Fibroblast of lung (primary cell): ENCODE results near the gene PLEKHN1. TPM values are rescaled to one million over a fixed set of nuclear protein-coding genes. Genes with fewer than 3 reads are reported as not detected.
"Not testable (repeated sequence)": the region's sequence is repeated elsewhere in the genome, so short reads cannot be mapped to it uniquely, and the experiment has no call there.

Experiments
- DNase-seq, 2 donors: peaks; one replicate each; pipeline versions ENCODE4 v3.0.0 to v3.0.0-alpha.2; 2010; ENCODE audit warnings: low read depth in 2 of 2
- H2AFZ ChIP-seq: 2 replicates; pipeline ENCODE4 v1.5.1; 2012; ENCODE audit warnings: low read length, control low read depth, inconsistent platforms
- H3K27ac ChIP-seq: 2 replicates; pipeline ENCODE4 v1.5.1; 2011; ENCODE audit warnings: low read length, control low read depth; ENCODE audit not compliant: insufficient read depth
- H3K27me3 ChIP-seq: 2 replicates; pipeline ENCODE4 v1.5.1; 2011; ENCODE audit warnings: mild to moderate bottlenecking, low read length; ENCODE audit not compliant: control insufficient read depth, insufficient read depth
- H3K36me3 ChIP-seq: 2 replicates; pipeline ENCODE4 v1.5.1; 2011; ENCODE audit warnings: low read length; ENCODE audit not compliant: control insufficient read depth, insufficient read depth
- H3K4me1 ChIP-seq: 2 replicates; pipeline ENCODE4 v1.5.1; 2011; ENCODE audit warnings: low read length; ENCODE audit not compliant: control insufficient read depth, insufficient read depth; ENCODE audit errors: extremely low read depth
- H3K4me2 ChIP-seq: 2 replicates; pipeline ENCODE4 v1.5.1; 2011; ENCODE audit warnings: low read length, control low read depth; ENCODE audit not compliant: insufficient read depth; ENCODE audit errors: extremely low read depth
- H3K4me3 ChIP-seq, 4 experiments: fragments of 200-600 bp in 1 of 4; sonication (generic) in 1 of 4; replicated peaks in 1 of 4; 2 replicates each; pipeline ENCODE4 v1.5.1; 2011 to 2016; ENCODE audit warnings: low read length in 4 of 4, low read depth in 3 of 4, mild to moderate bottlenecking in 3 of 4, control low read depth in 2 of 4, inconsistent platforms in 1 of 4, mixed read lengths in 1 of 4; ENCODE audit not compliant: insufficient read depth in 1 of 4; ENCODE audit errors: control extremely low read depth in 1 of 4
- H3K79me2 ChIP-seq: 2 replicates; pipeline ENCODE4 v1.5.1; 2012; ENCODE audit warnings: mild to moderate bottlenecking, low read length, inconsistent platforms; ENCODE audit not compliant: control insufficient read depth, insufficient read depth
- H3K9ac ChIP-seq: 2 replicates; pipeline ENCODE4 v1.5.1; 2011; ENCODE audit warnings: mild to moderate bottlenecking, low read length, control low read depth; ENCODE audit not compliant: insufficient read depth
- H3K9me3 ChIP-seq: 2 replicates; pipeline ENCODE4 v1.5.1; 2012; ENCODE audit warnings: low read depth, low read length; ENCODE audit not compliant: control insufficient read depth, insufficient read depth
- H4K20me1 ChIP-seq: 2 replicates; pipeline ENCODE4 v1.5.1; 2011; ENCODE audit warnings: low read length; ENCODE audit not compliant: control insufficient read depth, insufficient read depth; ENCODE audit errors: extremely low read depth
- EZH2 ChIP-seq: IDR thresholded peaks from 2 replicates; pipeline ENCODE4 v1.5.1; 2012; ENCODE audit warnings: low read length, control low read depth, mild to moderate bottlenecking; ENCODE audit errors: missing control alignments
- polyA plus RNA-seq, 2 donors: library from polyadenylated mRNA; depleted of rRNA in 1 of 2; stranded (reverse) in 1 of 2; unstranded in 1 of 2; fragments of >200 nt; gene quantifications; 2 replicates each; pipeline ENCODE4 v1.2.1, GENCODE V29; 2011 to 2012; ENCODE audit warnings: missing spikeins in 1 of 2
- total RNA-seq: library from RNA; depleted of rRNA; stranded (reverse); fragments of >200 nt; gene quantifications from 2 replicates; pipeline ENCODE4 v1.2.1, GENCODE V29; 2014
- TF ChIP-seq, protein P1 (sequence below), 2 donors: IDR thresholded peaks in 1 of 2; conservative IDR thresholded peaks in 1 of 2; 1 replicate in 1 of 2; 2 replicates in 1 of 2; pipeline ENCODE4 v1.5.1; 2011 to 2012; ENCODE audit warnings: low read length in 2 of 2, control low read depth in 1 of 2, inconsistent platforms in 1 of 2, low read depth in 1 of 2, mild to moderate bottlenecking in 1 of 2

The PLEKHN1 gene
- total and polyA plus RNA-seq, 2 donors (not counting 1 experiment from before 2014, with no cell fraction given) = 0.17 to 0.41 TPM

GRCh38 chr1:1004780-1005697 lies 38.8 kb downstream of the PLEKHN1 start:
- Histone ChIP-seq H3K4me1 (peaks cover 2% of the 10 kb centered on the region), H3K9ac (no peak overlapping the region), H4K20me1 (no peaks in the 10 kb centered on the region), H3K27me3 (no peaks in the 10 kb centered on the region), H2AFZ (no peak overlapping the region), H3K4me3 (no peak overlapping the region), H3K27ac (no peak overlapping the region), H3K4me2 (no peak overlapping the region), H3K9me3 (no peaks in the 10 kb centered on the region), H3K36me3 (no peaks in the 10 kb centered on the region), H3K79me2 (no peaks in the 10 kb centered on the region)
- no peak for TF ChIP-seq EZH2
- TF ChIP-seq, protein P1, sequence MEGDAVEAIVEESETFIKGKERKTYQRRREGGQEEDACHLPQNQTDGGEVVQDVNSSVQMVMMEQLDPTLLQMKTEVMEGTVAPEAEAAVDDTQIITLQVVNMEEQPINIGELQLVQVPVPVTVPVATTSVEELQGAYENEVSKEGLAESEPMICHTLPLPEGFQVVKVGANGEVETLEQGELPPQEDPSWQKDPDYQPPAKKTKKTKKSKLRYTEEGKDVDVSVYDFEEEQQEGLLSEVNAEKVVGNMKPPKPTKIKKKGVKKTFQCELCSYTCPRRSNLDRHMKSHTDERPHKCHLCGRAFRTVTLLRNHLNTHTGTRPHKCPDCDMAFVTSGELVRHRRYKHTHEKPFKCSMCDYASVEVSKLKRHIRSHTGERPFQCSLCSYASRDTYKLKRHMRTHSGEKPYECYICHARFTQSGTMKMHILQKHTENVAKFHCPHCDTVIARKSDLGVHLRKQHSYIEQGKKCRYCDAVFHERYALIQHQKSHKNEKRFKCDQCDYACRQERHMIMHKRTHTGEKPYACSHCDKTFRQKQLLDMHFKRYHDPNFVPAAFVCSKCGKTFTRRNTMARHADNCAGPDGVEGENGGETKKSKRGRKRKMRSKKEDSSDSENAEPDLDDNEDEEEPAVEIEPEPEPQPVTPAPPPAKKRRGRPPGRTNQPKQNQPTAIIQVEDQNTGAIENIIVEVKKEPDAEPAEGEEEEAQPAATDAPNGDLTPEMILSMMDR (conservative IDR thresholded peaks at IDR 0.05 in 1 of 2, IDR thresholded peaks at IDR 0.05 in 1 of 2; ENCODE audit: low read depth in 1 of 2, low read length in 2 of 2) = no peak
- peak; percentile 28 to 53 for DNase-seq

- H3K27me3 ChIP-seq = no peaks in the 10 kb centered on the region
- no peaks in the 10 kb centered on the region for H3K36me3 ChIP-seq
- H3K9ac ChIP-seq = no peak overlapping the region
- H3K79me2 ChIP-seq = no peaks in the 10 kb centered on the region
- H3K4me1 ChIP-seq = no peaks in the 10 kb centered on the region
- no peak overlapping the region for H2AFZ ChIP-seq
- H3K9me3 ChIP-seq = no peaks in the 10 kb centered on the region
- no peak overlapping the region for H3K4me2 ChIP-seq
- H3K4me3 ChIP-seq = no peak overlapping the region
- H4K20me1 ChIP-seq = no peaks in the 10 kb centered on the region
- no peak for DNase-seq
- TF ChIP-seq EZH2 = no peak
- TF ChIP-seq, protein P1 (conservative IDR thresholded peaks at IDR 0.05 in 1 of 2, IDR thresholded peaks at IDR 0.05 in 1 of 2; ENCODE audit: low read depth in 1 of 2, low read length in 2 of 2) = no peak
- no peak overlapping the region for H3K27ac ChIP-seq
These were observed 39.6 kb downstream of the PLEKHN1 start for GRCh38 chr1:1005774-1006304.

DNA sequence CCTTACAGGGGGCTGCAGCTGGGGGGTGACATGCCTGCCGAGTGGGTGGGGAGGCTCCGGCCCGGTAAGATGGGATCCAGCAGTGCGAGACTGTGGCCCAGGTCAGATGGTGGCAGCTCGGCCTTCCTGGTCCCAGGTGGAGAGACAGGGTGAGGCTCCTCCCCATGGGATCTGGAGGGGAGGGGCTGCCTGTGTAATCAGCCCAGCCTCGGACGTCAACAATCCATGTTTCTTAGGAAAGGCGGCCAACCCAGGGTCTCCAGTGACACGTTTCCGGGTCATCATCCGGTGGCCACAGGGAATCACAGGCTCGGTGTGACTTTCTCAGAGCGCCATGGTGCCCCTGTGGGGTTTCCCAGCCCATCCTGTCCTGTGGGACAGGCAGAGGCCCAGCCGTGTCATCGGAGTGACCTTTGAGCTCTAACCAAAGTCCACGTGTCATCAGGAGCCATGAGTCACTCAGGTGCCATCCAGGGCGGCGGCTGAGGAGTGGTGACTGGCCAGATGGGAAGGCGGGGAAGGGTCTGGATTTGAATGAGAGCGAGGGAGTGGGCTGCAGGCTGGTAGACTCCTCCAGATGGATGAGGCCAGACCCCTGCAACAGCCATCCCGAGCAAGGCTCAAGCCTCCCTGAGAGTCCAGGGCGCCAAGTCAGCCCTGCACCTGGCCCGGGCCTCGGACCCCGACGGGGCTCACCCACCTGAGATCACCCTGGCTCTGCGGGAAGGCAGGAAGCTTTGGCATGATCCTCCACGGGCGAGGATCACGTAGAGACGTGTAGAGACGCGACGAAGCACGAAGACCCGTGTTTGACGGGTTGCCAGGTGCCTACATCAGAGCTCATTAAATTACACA lies 40.2 kb downstream of the PLEKHN1 start:
- Histone ChIP-seq H3K4me2 (no peak overlapping the region), H4K20me1 (no peaks in the 10 kb centered on the region), H3K36me3 (no peaks in the 10 kb centered on the region), H3K79me2 (no peaks in the 10 kb centered on the region), H3K9me3 (no peaks in the 10 kb centered on the region), H3K27me3 (no peaks in the 10 kb centered on the region), H2AFZ (no peak overlapping the region), H3K4me1 (no peaks in the 10 kb centered on the region), H3K9ac (no peak overlapping the region), H3K27ac (no peak overlapping the region), H3K4me3 (no peak overlapping the region)
- no peak for TF ChIP-seq EZH2
- TF ChIP-seq, protein P1 (conservative IDR thresholded peaks at IDR 0.05 in 1 of 2, IDR thresholded peaks at IDR 0.05 in 1 of 2; ENCODE audit: low read depth in 1 of 2, low read length in 2 of 2) = no peak
- no peak for DNase-seq

DNA sequence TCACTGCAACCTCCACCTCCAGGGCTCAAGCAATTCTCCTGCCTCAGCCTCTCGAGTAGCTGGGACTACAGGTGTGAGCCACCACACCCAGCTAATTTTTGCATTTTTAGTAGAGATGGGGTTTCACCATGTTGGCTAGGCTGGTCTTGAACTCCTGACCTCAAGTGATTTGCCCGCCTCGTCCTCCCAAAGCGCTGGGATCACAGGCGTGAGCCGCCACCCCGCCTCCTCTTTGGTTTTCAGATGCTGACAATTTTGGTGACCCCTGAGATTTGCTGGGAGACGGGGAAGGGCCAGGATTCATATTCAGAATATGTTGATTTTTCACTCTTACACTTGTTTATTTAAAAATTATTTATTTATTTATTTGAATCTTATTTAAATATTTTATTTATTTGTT lies 43.8 kb downstream of the PLEKHN1 start:
- DNase-seq, H3K9ac ChIP-seq, H3K4me2 ChIP-seq, H3K79me2 ChIP-seq, H3K4me3 ChIP-seq, H3K4me1 ChIP-seq, H3K27ac ChIP-seq, H3K27me3 ChIP-seq, H2AFZ ChIP-seq, H3K9me3 ChIP-seq, H3K36me3 ChIP-seq, H4K20me1 ChIP-seq: not testable (repeated sequence)
